ENCODE measurements around the gene FALEC. TPM values are rescaled to one million over a fixed set of nuclear protein-coding genes. Genes with fewer than 3 reads are reported as not detected.

The FALEC gene
- total RNA-seq, 4 donors from 2014 or later, result not detected

- no peak for TF ChIP-seq CTCF (IDR thresholded peaks at IDR 0.05; ENCODE audit: low read depth)
These were observed 5.8 kb downstream of the FALEC start for GRCh38 chr1:150521196-150521968.

GRCh38 chr1:150525348-150525747 is 9.8 kb downstream of the FALEC start:
- TF ChIP-seq CTCF (IDR thresholded peaks at IDR 0.05; ENCODE audit: low read depth), result no peak

GRCh38 chr1:150528196-150528595 is 12.6 kb downstream of the FALEC start:
- no peak for TF ChIP-seq CTCF (IDR thresholded peaks at IDR 0.05; ENCODE audit: low read depth)

GRCh38 chr1:150529017-150529416 is 13.5 kb downstream of the FALEC start:
- TF ChIP-seq CTCF (IDR thresholded peaks at IDR 0.05; ENCODE audit: low read depth), result no peak

GRCh38 chr1:150530491-150531159 is 15.1 kb downstream of the FALEC start:
- no peak for TF ChIP-seq CTCF (IDR thresholded peaks at IDR 0.05; ENCODE audit: low read depth)

- TF ChIP-seq CTCF (IDR thresholded peaks at IDR 0.05; ENCODE audit: low read depth), result no peak
These were observed 17.3 kb downstream of the FALEC start for GRCh38 chr1:150532860-150533259.

GRCh38 chr1:150534002-150534401 is 18.4 kb downstream of the FALEC start:
- TF ChIP-seq CTCF (IDR thresholded peaks at IDR 0.05; ENCODE audit: low read depth), result no peak

Measured in subcutaneous adipose tissue (tissue), 4 donors.